Activated CD4-positive, alpha-beta memory T cell treated with anti-CD3 and anti-CD28 coated beads, Interleukin-2, amount 10 ng/mL, durations not matched to agents 7 days and 5 days (primary cell): Measurements from ENCODE around the gene PDE6B. TPM values are rescaled to one million over a fixed set of nuclear protein-coding genes. Genes with fewer than 3 reads are reported as not detected.
"Not testable (repeated sequence)": the region's sequence is repeated elsewhere in the genome, so short reads cannot be mapped to it uniquely, and the experiment has no call there.

ENCODE experiments used
- CTCF ChIA-PET: fragments of 350-600 bp; sonication (Branson Sonifier 250); formaldehyde crosslinking; loops from one replicate; lab custom pipeline; 2021; ENCODE audit warnings: antibody characterized with exemption, inconsistent platforms; lab: Charles Lee
- POLR2A ChIA-PET: fragments of 350-600 bp; sonication (Branson Sonifier 250); formaldehyde crosslinking; loops from one replicate; lab custom pipeline; 2021; ENCODE audit warnings: antibody characterized with exemption; lab: Charles Lee
- DNase-seq: peaks from one replicate; pipeline ENCODE4 v3.0.0-alpha.2; 2020
- H3K27ac Mint-ChIP-seq: one replicate; pipeline ENCODE4 v1.8.0; 2021; ENCODE audit warnings: mild to moderate bottlenecking, mixed read lengths
- H3K27me3 Mint-ChIP-seq: one replicate; pipeline ENCODE4 v1.8.0; 2021; ENCODE audit warnings: mixed read lengths
- H3K36me3 Mint-ChIP-seq: one replicate; pipeline ENCODE4 v1.8.0; 2021; ENCODE audit warnings: low read depth, mixed read lengths
- H3K4me1 Mint-ChIP-seq: one replicate; pipeline ENCODE4 v1.8.0; 2021; ENCODE audit warnings: mixed read lengths
- H3K4me3 Mint-ChIP-seq: one replicate; pipeline ENCODE4 v1.8.0; 2021; ENCODE audit warnings: mild to moderate bottlenecking, mixed read lengths
- H3K9me3 Mint-ChIP-seq: one replicate; pipeline ENCODE4 v1.8.0; 2021; ENCODE audit warnings: mixed read lengths
- total RNA-seq, 2 experiments: library from RNA; stranded (reverse); gene quantifications; one replicate each; pipeline ENCODE4 v1.2.3, GENCODE V29; 2021

PDE6B gene
- total RNA-seq, 2 experiments from 2014 or later: 13.3 to 16.4 TPM

- peak within 1 kb of the TSS; percentile 74 for H3K27ac Mint-ChIP-seq
- CTCF ChIA-PET: no interaction called here
- H3K4me3 Mint-ChIP-seq: peak within 1 kb of the TSS; percentile 76
- peaks cover 19% of the 10 kb centered on the region for H3K36me3 Mint-ChIP-seq
- DNase-seq: peak; percentile 97
- peaks cover 20% of the 10 kb centered on the region for H3K4me1 Mint-ChIP-seq
- no peaks in the 10 kb centered on the region for H3K9me3 Mint-ChIP-seq
- POLR2A ChIA-PET: no interaction called here
- H3K27me3 Mint-ChIP-seq: no peaks in the 10 kb centered on the region
Observed at GRCh38 chr4:705278-706082, 80.1 kb downstream of the PDE6B start, which contains the start of gene PCGF3. Gene PCGF3 (plus strand): TSS chr4:705832. CDS start chr4:733681, 27,849 bp downstream.

- H3K27me3 Mint-ChIP-seq, H3K27ac Mint-ChIP-seq, CTCF ChIA-PET, DNase-seq, POLR2A ChIA-PET, H3K9me3 Mint-ChIP-seq: not testable (repeated sequence)
- H3K4me1 Mint-ChIP-seq: peaks cover 19% of the 10 kb centered on the region
- H3K36me3 Mint-ChIP-seq: peaks cover 23% of the 10 kb centered on the region
- peak overlapping the region; percentile 27 for H3K4me3 Mint-ChIP-seq
Observed at GRCh38 chr4:706083-706633, 80.8 kb downstream of the PDE6B start.

- Mint-ChIP-seq H3K36me3 (peaks cover 23% of the 10 kb centered on the region), H3K9me3 (no peaks in the 10 kb centered on the region), H3K4me1 (peaks cover 19% of the 10 kb centered on the region), H3K27me3 (no peaks in the 10 kb centered on the region), H3K27ac (no peak overlapping the region), H3K4me3 (no peak overlapping the region)
- DNase-seq: no peak
- CTCF ChIA-PET: no interaction called here
- POLR2A ChIA-PET: no interaction called here
Observed at GRCh38 chr4:706834-707598, 81.6 kb downstream of the PDE6B start.

- no peaks in the 10 kb centered on the region for H3K9me3 Mint-ChIP-seq
- ChIA-PET POLR2A (no interaction called here), CTCF (no interaction called here)
- peaks cover 19% of the 10 kb centered on the region for H3K4me1 Mint-ChIP-seq
- no peak overlapping the region for H3K4me3 Mint-ChIP-seq
- no peak overlapping the region for H3K27ac Mint-ChIP-seq
- H3K36me3 Mint-ChIP-seq: peaks cover 23% of the 10 kb centered on the region
- H3K27me3 Mint-ChIP-seq: no peaks in the 10 kb centered on the region
- DNase-seq: no peak
Observed at GRCh38 chr4:707929-708630, 82.7 kb downstream of the PDE6B start.

GRCh38 chr4:708631-708933 is 83.2 kb downstream of the PDE6B start:
- POLR2A ChIA-PET: interaction anchor here (1.4 kb wide), 1 partner anchor 10 kb away, joined by 5 read pairs; no protein-coding TSS in a partner anchor
- CTCF ChIA-PET: no interaction called here
- H3K36me3 Mint-ChIP-seq: peaks cover 23% of the 10 kb centered on the region
- H3K27me3 Mint-ChIP-seq: no peaks in the 10 kb centered on the region
- H3K4me1 Mint-ChIP-seq: peaks cover 19% of the 10 kb centered on the region
- no peak overlapping the region for H3K27ac Mint-ChIP-seq
- no peak overlapping the region for H3K4me3 Mint-ChIP-seq
- H3K9me3 Mint-ChIP-seq: no peaks in the 10 kb centered on the region
- no peak for DNase-seq

GRCh38 chr4:709348-709747 is 84.0 kb downstream of the PDE6B start:
- H3K9me3 Mint-ChIP-seq: no peaks in the 10 kb centered on the region
- POLR2A ChIA-PET: interaction anchor here (1.4 kb wide), 2 partner anchors 11 to 235 kb away, joined by 3 to 5 read pairs; no protein-coding TSS in a partner anchor
- H3K4me3 Mint-ChIP-seq: no peak overlapping the region

GRCh38 chr4:710116-710515 is 84.7 kb downstream of the PDE6B start:
- no peak overlapping the region for H3K4me3 Mint-ChIP-seq
- peaks cover 26% of the 10 kb centered on the region for H3K36me3 Mint-ChIP-seq
- no peak overlapping the region for H3K27ac Mint-ChIP-seq
- no peaks in the 10 kb centered on the region for H3K27me3 Mint-ChIP-seq
- ChIA-PET POLR2A (interaction anchor here (1.4 kb wide), 2 partner anchors 11 to 236 kb away, joined by 3 to 5 read pairs; no protein-coding TSS in a partner anchor), CTCF (interaction anchor here (1.0 kb wide), 1 partner anchor 33 kb away, joined by 3 read pairs; no protein-coding TSS in a partner anchor)
- H3K4me1 Mint-ChIP-seq: peaks cover 19% of the 10 kb centered on the region
- no peaks in the 10 kb centered on the region for H3K9me3 Mint-ChIP-seq
- DNase-seq: no peak

More at GRCh38 chr4:709348-709747, 84.0 kb downstream of the PDE6B start:
- Mint-ChIP-seq H3K4me1 (peaks cover 19% of the 10 kb centered on the region), H3K27me3 (no peaks in the 10 kb centered on the region), H3K36me3 (peaks cover 23% of the 10 kb centered on the region), H3K27ac (no peak overlapping the region)
- DNase-seq: no peak
- CTCF ChIA-PET: interaction anchor here (0.9 to 1.0 kb wide), 2 partner anchors 13 to 33 kb away, joined by 3 read pairs; no protein-coding TSS in a partner anchor

- H3K9me3 Mint-ChIP-seq: no peaks in the 10 kb centered on the region
- H3K27me3 Mint-ChIP-seq: no peaks in the 10 kb centered on the region
- ChIA-PET CTCF (no interaction called here), POLR2A (interaction anchor here (1.4 kb wide), 1 partner anchor 237 kb away, joined by 3 read pairs; no protein-coding TSS in a partner anchor)
- DNase-seq: no peak
- no peak overlapping the region for H3K4me3 Mint-ChIP-seq
- H3K27ac Mint-ChIP-seq: no peak overlapping the region
- H3K4me1 Mint-ChIP-seq: peaks cover 16% of the 10 kb centered on the region
- H3K36me3 Mint-ChIP-seq: peaks cover 26% of the 10 kb centered on the region
Observed at GRCh38 chr4:710916-711315, 85.5 kb downstream of the PDE6B start.

GRCh38 chr4:712093-712492 is 86.7 kb downstream of the PDE6B start:
- ChIA-PET CTCF (no interaction called here), POLR2A (no interaction called here)

GRCh38 chr4:712916-713632 is 87.7 kb downstream of the PDE6B start:
- H3K27me3 Mint-ChIP-seq: no peaks in the 10 kb centered on the region
- H3K27ac Mint-ChIP-seq: no peak overlapping the region
- POLR2A ChIA-PET: no interaction called here
- CTCF ChIA-PET: no interaction called here
- H3K9me3 Mint-ChIP-seq: no peaks in the 10 kb centered on the region
- H3K4me3 Mint-ChIP-seq: no peak overlapping the region
- H3K4me1 Mint-ChIP-seq: peaks cover 18% of the 10 kb centered on the region
- peaks cover 32% of the 10 kb centered on the region for H3K36me3 Mint-ChIP-seq
- no peak for DNase-seq

More at GRCh38 chr4:712093-712492, 86.7 kb downstream of the PDE6B start:
- Mint-ChIP-seq H3K27me3 (no peaks in the 10 kb centered on the region), H3K9me3 (no peaks in the 10 kb centered on the region), H3K36me3 (peaks cover 26% of the 10 kb centered on the region), H3K4me1 (peaks cover 16% of the 10 kb centered on the region), H3K4me3 (no peak overlapping the region), H3K27ac (no peak overlapping the region)
- no peak for DNase-seq

GRCh38 chr4:714087-714486 is 88.7 kb downstream of the PDE6B start:
- ChIA-PET CTCF (no interaction called here), POLR2A (no interaction called here)
- Mint-ChIP-seq H3K27me3 (no peaks in the 10 kb centered on the region), H3K4me3 (no peak overlapping the region), H3K27ac (no peak overlapping the region), H3K4me1 (peaks cover 12% of the 10 kb centered on the region), H3K9me3 (no peaks in the 10 kb centered on the region), H3K36me3 (peaks cover 29% of the 10 kb centered on the region)
- no peak for DNase-seq
